PC-3 (cell line): ENCODE data around the gene B4GALT2. TPM values are rescaled to one million over a fixed set of nuclear protein-coding genes. Genes with fewer than 3 reads are reported as not detected.
A peak's percentile ranks its signal among the peaks of the same experiment; 100 is the strongest.

Experiments used
- ATAC-seq: fragments of 200-7000 bp; cut with Tn5 transposase; 2 replicates; pipeline ENCODE4 v1.9.1; 2020; ENCODE audit warnings: mild to moderate bottlenecking, moderate library complexity
- BruUV-seq: library from RNA; stranded (reverse); fragments of 400-500 nt; replicated peaks from 2 replicates; lab custom pipeline; 2021; lab: Mats Ljungman, UMichigan
- CTCF ChIA-PET: fragments of 300-600 bp; sonication (Branson Sonifier 250); formaldehyde crosslinking; loops from one replicate; lab custom pipeline; 2022; ENCODE audit warnings: antibody characterized with exemption; lab: Charles Lee
- POLR2A ChIA-PET: fragments of 300-600 bp; sonication (Branson Sonifier 250); formaldehyde crosslinking; loops from one replicate; lab custom pipeline; 2022; ENCODE audit warnings: antibody characterized with exemption; ENCODE audit not compliant: unreplicated experiment; lab: Charles Lee
- DNase-seq: peaks from one replicate; pipeline ENCODE4 v3.0.0-alpha.2; 2015
- H2AFZ ChIP-seq: fragments of 300-600 bp; sonication (generic); 2 replicates; pipeline ENCODE4 v1.6.0; 2016; ENCODE audit warnings: antibody characterized with exemption, low read length
- H3F3A ChIP-seq: fragments of 300-600 bp; sonication (generic); one replicate; pipeline ENCODE4 v1.6.0; 2017; ENCODE audit warnings: antibody characterized with exemption, low read length, control low read depth, mild to moderate bottlenecking; ENCODE audit not compliant: unreplicated experiment
- H3K27ac ChIP-seq: fragments of 300-600 bp; sonication (generic); 2 replicates; pipeline ENCODE4 v1.5.1; 2016; ENCODE audit warnings: mild to moderate bottlenecking, low read length
- H3K27me3 ChIP-seq: fragments of 300-600 bp; sonication (generic); 2 replicates; pipeline ENCODE4 v1.6.1; 2016; ENCODE audit warnings: low read length, mixed read lengths
- H3K36me3 ChIP-seq: fragments of 300-600 bp; sonication (generic); 2 replicates; pipeline ENCODE4 v1.6.1; 2016; ENCODE audit warnings: low read depth, mixed run types, low read length, mixed read lengths
- H3K4me1 ChIP-seq: fragments of 300-600 bp; sonication (generic); 2 replicates; pipeline ENCODE4 v1.5.1; 2016; ENCODE audit warnings: low read length; ENCODE audit not compliant: insufficient read depth
- H3K4me2 ChIP-seq: fragments of 300-600 bp; sonication (generic); 2 replicates; pipeline ENCODE4 v1.6.0; 2016; ENCODE audit warnings: low read length
- H3K4me3 ChIP-seq: fragments of 300-600 bp; sonication (generic); 2 replicates; pipeline ENCODE4 v1.5.1; 2016; ENCODE audit warnings: mild to moderate bottlenecking, low read length, mixed read lengths
- H3K79me2 ChIP-seq: fragments of 300-600 bp; sonication (generic); 2 replicates; pipeline ENCODE4 v1.6.1; 2017; ENCODE audit warnings: low read length, mixed read lengths
- H3K9ac ChIP-seq: fragments of 300-600 bp; sonication (generic); 2 replicates; pipeline ENCODE4 v1.6.0; 2016; ENCODE audit warnings: mild to moderate bottlenecking, low read length
- H3K9me2 ChIP-seq: fragments of 300-600 bp; sonication (generic); replicated peaks from 2 replicates; pipeline ENCODE4 v1.6.1; 2016; ENCODE audit warnings: mixed run types, low read length, mixed read lengths
- H3K9me3 ChIP-seq: fragments of 300-600 bp; sonication (generic); 2 replicates; pipeline ENCODE4 v1.6.1; 2016; ENCODE audit warnings: low read length, mixed read lengths
- H4K20me1 ChIP-seq: fragments of 300-600 bp; sonication (generic); 2 replicates; pipeline ENCODE4 v1.6.1; 2016; ENCODE audit warnings: low read length, mixed read lengths
- CTCF ChIP-seq: fragments of 300-600 bp; sonication (generic); conservative IDR thresholded peaks from 2 replicates; pipeline ENCODE4 v1.5.1; 2017; ENCODE audit warnings: antibody characterized with exemption, low read depth, mild to moderate bottlenecking, low read length
- EZH2 ChIP-seq: fragments of 300-600 bp; sonication (generic); IDR thresholded peaks from one replicate; pipeline ENCODE4 v1.6.1; 2017; ENCODE audit warnings: antibody characterized with exemption, mild to moderate bottlenecking, low read length; ENCODE audit not compliant: unreplicated experiment
- EZH2phosphoT487 ChIP-seq: fragments of 300-600 bp; sonication (generic); IDR thresholded peaks from 2 replicates; pipeline ENCODE4 v1.6.1; 2018; ENCODE audit warnings: mild to moderate bottlenecking, antibody characterized with exemption, low read length, borderline replicate concordance
- intact Hi-C: fragments of 100-400 bp; cut with micrococcal nuclease; formaldehyde crosslinking; loops from 2 replicates; pipeline ENCODE4 v1.9.0; 2023
- total RNA-seq: library from RNA; depleted of rRNA; stranded (reverse); fragments of >200 nt; gene quantifications from 2 replicates; pipeline ENCODE4 v1.2.3, GENCODE V29; 2014

The B4GALT2 gene
- total RNA-seq, 1 experiment from 2014 or later = 103 TPM

GRCh38 chr1:43937179-43937865 lies 41.7 kb upstream of the B4GALT2 start:
- Histone ChIP-seq H3K27me3 (no peaks in the 10 kb centered on the region), H3K4me1 (peaks cover 43% of the 10 kb centered on the region), H3K27ac (0 out of 2 replicates have a peak overlapping the region, but pooled peaks have one; percentile 9)

GRCh38 chr1:43938383-43938782 lies 40.6 kb upstream of the B4GALT2 start:
- intact Hi-C loops = no loop called here
- no peak for TF ChIP-seq CTCF
- TF ChIP-seq EZH2phosphoT487 = no peak
- no peak overlapping the region for H3K9ac ChIP-seq
- H3K27ac ChIP-seq = no peak overlapping the region
- H3K9me2 ChIP-seq = no peaks in the 10 kb centered on the region
- peaks cover 6% of the 10 kb centered on the region; the same call in 1 of the 2 replicates for H3K79me2 ChIP-seq
- no peak overlapping the region for H2AFZ ChIP-seq
- H4K20me1 ChIP-seq = no peaks in the 10 kb centered on the region
- ChIA-PET POLR2A (no interaction called here), CTCF (interaction anchor here (0.9 kb wide), 1 partner anchor 175 kb away, joined by 4 read pairs; no protein-coding TSS in a partner anchor)
- ATAC-seq (no peak), DNase-seq (no peak)
- H3K36me3 ChIP-seq = no peaks in the 10 kb centered on the region; the same call in 1 of the 2 replicates
- no peaks in the 10 kb centered on the region for H3K9me3 ChIP-seq
- peaks cover 33% of the 10 kb centered on the region for H3K4me1 ChIP-seq
- no peak overlapping the region for H3K4me3 ChIP-seq
- H3K4me2 ChIP-seq = no peak overlapping the region
- no peaks in the 10 kb centered on the region for H3F3A ChIP-seq
- BruUV-seq = no TSS peak
- no peaks in the 10 kb centered on the region for H3K27me3 ChIP-seq

More at GRCh38 chr1:43937179-43937865, 41.7 kb upstream of the B4GALT2 start:
- Histone ChIP-seq H3K9ac (no peak overlapping the region), H2AFZ (no peak overlapping the region), H3K4me3 (peak overlapping the region; percentile 64; the same call in 1 of the 2 replicates), H3K79me2 (peaks cover 6% of the 10 kb centered on the region; the same call in 1 of the 2 replicates), H4K20me1 (no peaks in the 10 kb centered on the region), H3K9me3 (no peaks in the 10 kb centered on the region), H3K4me2 (peak overlapping the region; percentile 83), H3K9me2 (no peaks in the 10 kb centered on the region), H3F3A (no peaks in the 10 kb centered on the region), H3K36me3 (no peaks in the 10 kb centered on the region; the same call in 1 of the 2 replicates)
- DNase-seq (peak; percentile 48), ATAC-seq (no peak)
- intact Hi-C loops = no loop called here
- ChIA-PET POLR2A (interaction anchor here (0.6 kb wide), 1 partner anchor 83 kb away, joined by 4 read pairs; no protein-coding TSS in a partner anchor), CTCF (interaction anchor here (0.7 to 0.9 kb wide), 2 partner anchors 38 to 174 kb away, joined by 3 to 4 read pairs; partner anchors contain the start of gene ATP6V0B)
- BruUV-seq = no TSS peak
- no peak for TF ChIP-seq EZH2phosphoT487
- TF ChIP-seq CTCF = no peak
- no peak for TF ChIP-seq EZH2
